H9 (cell line): ENCODE data around the gene GPC1. TPM values are rescaled to one million over a fixed set of nuclear protein-coding genes. Genes with fewer than 3 reads are reported as not detected.

Experiments
- DNase-seq: peaks from one replicate; pipeline ENCODE4 v3.0.0-alpha.2; 2017
- H2AFZ ChIP-seq: one replicate; pipeline ENCODE4 v1.6.1; 2013; ENCODE audit warnings: mild to moderate bottlenecking, low read length, control low read depth, moderate library complexity
- H2AK5ac ChIP-seq: 2 replicates; pipeline ENCODE4 v1.6.1; 2013; ENCODE audit warnings: low read length, control low read depth, mixed read lengths; ENCODE audit not compliant: insufficient read length
- H2BK120ac ChIP-seq: one replicate; pipeline ENCODE4 v1.6.1; 2013; ENCODE audit warnings: low read depth, mild to moderate bottlenecking, low read length, control low read depth, inconsistent platforms; ENCODE audit not compliant: poor library complexity, severe bottlenecking
- H2BK12ac ChIP-seq: 2 replicates; pipeline ENCODE4 v1.6.1; 2013; ENCODE audit warnings: low read length, control low read depth, mixed read lengths, low read depth; ENCODE audit not compliant: insufficient read length
- H2BK15ac ChIP-seq: 2 replicates; pipeline ENCODE4 v1.6.1; 2013; ENCODE audit warnings: low read depth, low read length, control low read depth
- H2BK20ac ChIP-seq: one replicate; pipeline ENCODE4 v1.6.1; 2013; ENCODE audit warnings: low read depth, mild to moderate bottlenecking, low read length, control low read depth, inconsistent platforms; ENCODE audit not compliant: poor library complexity, severe bottlenecking
- H2BK5ac ChIP-seq: 2 replicates; pipeline ENCODE4 v1.6.1; 2013; ENCODE audit warnings: low read length, control low read depth, mixed read lengths; ENCODE audit not compliant: insufficient read length
- H3K14ac ChIP-seq: 2 replicates; pipeline ENCODE4 v1.6.1; 2013; ENCODE audit warnings: low read length, control low read depth; ENCODE audit not compliant: insufficient read depth
- H3K18ac ChIP-seq: 2 replicates; pipeline ENCODE4 v1.6.1; 2013; ENCODE audit warnings: low read depth, mild to moderate bottlenecking, mixed read lengths, low read length, control low read depth; ENCODE audit not compliant: insufficient read length
- H3K23ac ChIP-seq: 2 replicates; pipeline ENCODE4 v1.6.1; 2013; ENCODE audit warnings: low read length, control low read depth, mixed read lengths, low read depth; ENCODE audit not compliant: insufficient read length
- H3K23me2 ChIP-seq: 2 replicates; pipeline ENCODE4 v1.6.1; 2013; ENCODE audit warnings: low read depth, mild to moderate bottlenecking, mixed read lengths, low read length, control low read depth; ENCODE audit not compliant: insufficient read length, poor library complexity, severe bottlenecking
- H3K27ac ChIP-seq: 2 replicates; pipeline ENCODE4 v1.5.1; 2013; ENCODE audit warnings: low read length, control low read depth, mixed read lengths, low read depth; ENCODE audit not compliant: insufficient read length
- H3K27me3 ChIP-seq: 2 replicates; pipeline ENCODE4 v1.6.1; 2013; ENCODE audit warnings: low read length, control low read depth, inconsistent platforms; ENCODE audit not compliant: insufficient read depth
- H3K4ac ChIP-seq: 2 replicates; pipeline ENCODE4 v1.6.1; 2013; ENCODE audit warnings: low read depth, mild to moderate bottlenecking, control low read depth, inconsistent platforms, low read length, moderate library complexity
- H3K4me1 ChIP-seq: 2 replicates; pipeline ENCODE4 v1.6.1; 2013; ENCODE audit warnings: low read length, control low read depth, inconsistent platforms; ENCODE audit not compliant: insufficient read depth
- H3K4me2 ChIP-seq: 2 replicates; pipeline ENCODE4 v1.6.1; 2013; ENCODE audit warnings: low read length, control low read depth, mixed read lengths; ENCODE audit not compliant: insufficient read length, insufficient read depth
- H3K56ac ChIP-seq: 2 replicates; pipeline ENCODE4 v1.6.1; 2013; ENCODE audit warnings: low read depth, mild to moderate bottlenecking, mixed read lengths, low read length, control low read depth; ENCODE audit not compliant: insufficient read length
- H3K79me1 ChIP-seq: 2 replicates; pipeline ENCODE4 v1.6.1; 2013; ENCODE audit warnings: low read depth, mild to moderate bottlenecking, moderate library complexity, low read length, control low read depth, inconsistent platforms; ENCODE audit not compliant: insufficient read depth, poor library complexity, severe bottlenecking
- H3K79me2 ChIP-seq: 2 replicates; pipeline ENCODE4 v1.6.1; 2013; ENCODE audit warnings: low read length, control low read depth, inconsistent platforms; ENCODE audit not compliant: insufficient read depth
- H3K9ac ChIP-seq: 2 replicates; pipeline ENCODE4 v1.6.1; 2013; ENCODE audit warnings: low read length, control low read depth, mixed read lengths; ENCODE audit not compliant: insufficient read length; ENCODE audit errors: extremely low read depth
- H3K9me3 ChIP-seq: one replicate; pipeline ENCODE4 v1.6.1; 2013; ENCODE audit warnings: low read depth, low read length, inconsistent platforms; ENCODE audit not compliant: control insufficient read depth
- H3T11ph ChIP-seq: one replicate; pipeline ENCODE4 v1.6.1; 2013; ENCODE audit warnings: mild to moderate bottlenecking, low read length, control low read depth, inconsistent platforms
- H4K20me1 ChIP-seq: one replicate; pipeline ENCODE4 v1.6.1; 2013; ENCODE audit not compliant: control insufficient read depth, insufficient read length, insufficient read depth
- H4K5ac ChIP-seq: 2 replicates; pipeline ENCODE4 v1.6.1; 2013; ENCODE audit warnings: low read depth, mild to moderate bottlenecking, mixed read lengths, low read length, control low read depth; ENCODE audit not compliant: insufficient read length
- H4K8ac ChIP-seq: replicated peaks from 2 replicates; pipeline ENCODE4 v1.6.1; 2013; ENCODE audit warnings: low read length, control low read depth, mixed read lengths, low read depth; ENCODE audit not compliant: insufficient read length
- H4K91ac ChIP-seq: 2 replicates; pipeline ENCODE4 v1.6.1; 2013; ENCODE audit warnings: low read depth, mild to moderate bottlenecking, moderate library complexity, mixed read lengths, low read length, control low read depth; ENCODE audit not compliant: insufficient read length
- H3K27ac Mint-ChIP-seq, 3 experiments: 2 replicates in 2 of 3; 3 replicates in 1 of 3; pipeline ENCODE4 v1.8.0; 2020 to 2021; ENCODE audit warnings: mixed read lengths in 3 of 3, mild to moderate bottlenecking in 1 of 3, moderate library complexity in 1 of 3
- H3K27me3 Mint-ChIP-seq: 2 replicates; pipeline ENCODE4 v1.8.0; 2021; ENCODE audit warnings: low read depth, mild to moderate bottlenecking, moderate library complexity, mixed read lengths
- H3K36me3 Mint-ChIP-seq, 3 experiments: 2 replicates in 2 of 3; 3 replicates in 1 of 3; pipeline ENCODE4 v1.8.0; 2020 to 2021; ENCODE audit warnings: low read depth in 3 of 3, mixed read lengths in 3 of 3; ENCODE audit not compliant: insufficient read depth in 1 of 3
- H3K4me1 Mint-ChIP-seq, 2 experiments: 2 replicates each; pipeline ENCODE4 v1.8.0; 2020; ENCODE audit warnings: mixed read lengths in 2 of 2
- H3K4me3 Mint-ChIP-seq, 2 experiments: 2 replicates in 1 of 2; 3 replicates in 1 of 2; pipeline ENCODE4 v1.8.0; 2020 to 2021; ENCODE audit warnings: mild to moderate bottlenecking in 2 of 2, mixed read lengths in 2 of 2, moderate library complexity in 1 of 2
- H3K9me3 Mint-ChIP-seq, 2 experiments: 2 replicates in 1 of 2; 3 replicates in 1 of 2; pipeline ENCODE4 v1.8.0; 2020; ENCODE audit warnings: mild to moderate bottlenecking in 2 of 2, mixed read lengths in 2 of 2, moderate library complexity in 1 of 2
- WGBS: extraction: QIAGEN DNeasy Blood & Tissue Kit; methylation state at CpG from one replicate; pipeline ENCODE4 v1.1.7; 2013; ENCODE audit warnings: missing lambda C conversion rate, low lambda C conversion rate, mixed read lengths; ENCODE audit not compliant: insufficient read length; ENCODE audit errors: extremely low coverage; 5-methylcytosine and 5-hydroxymethylcytosine counted together
- total RNA-seq: library from RNA; stranded (reverse); gene quantifications from 2 replicates; pipeline ENCODE4 v1.2.1, GENCODE V29; 2021
- TF ChIP-seq, protein P1 (sequence below): fragments of 200-600 bp; sonication (generic); conservative IDR thresholded peaks from 3 replicates; pipeline ENCODE4 v1.8.0; 2021; ENCODE audit warnings: antibody characterized with exemption, mild to moderate bottlenecking

The GPC1 gene
- total RNA-seq, 1 experiment from 2014 or later: 39.4 TPM

DNA sequence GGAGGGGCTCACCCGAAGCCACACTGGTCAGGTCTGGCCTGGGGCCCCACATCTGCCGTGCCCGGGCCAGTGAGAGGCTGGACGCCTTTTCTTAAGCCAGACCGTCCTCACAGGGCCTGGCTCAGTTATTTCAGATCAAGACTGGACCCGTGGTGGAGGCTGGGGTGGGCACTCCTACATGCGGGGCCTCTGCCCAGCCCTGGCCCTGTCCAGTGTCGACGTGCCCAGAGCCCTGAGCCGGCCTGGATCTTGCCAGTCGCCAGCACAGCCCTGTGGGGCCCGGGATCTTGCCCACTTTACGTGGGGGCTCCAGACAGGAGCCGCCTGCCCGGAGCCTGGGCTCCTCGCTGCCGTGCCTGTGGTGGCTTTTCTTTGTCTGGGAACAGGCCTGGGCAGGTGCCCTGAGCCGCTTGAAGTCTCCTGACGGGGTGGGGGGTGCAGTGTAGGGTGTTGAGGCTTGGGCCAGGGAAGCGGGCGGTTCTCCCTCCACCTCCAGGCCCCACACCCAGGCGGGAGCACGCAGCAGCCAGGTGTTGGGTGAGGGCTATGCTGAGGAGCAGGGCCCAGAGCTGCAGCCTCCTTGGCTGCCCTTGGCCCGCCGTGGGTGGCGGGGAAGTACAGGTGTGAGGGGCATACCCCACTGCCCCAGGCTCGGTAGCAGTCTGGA is 6.0 kb downstream of the GPC1 start:
- no peak overlapping the region for H3K4ac ChIP-seq
- TF ChIP-seq, protein P1, sequence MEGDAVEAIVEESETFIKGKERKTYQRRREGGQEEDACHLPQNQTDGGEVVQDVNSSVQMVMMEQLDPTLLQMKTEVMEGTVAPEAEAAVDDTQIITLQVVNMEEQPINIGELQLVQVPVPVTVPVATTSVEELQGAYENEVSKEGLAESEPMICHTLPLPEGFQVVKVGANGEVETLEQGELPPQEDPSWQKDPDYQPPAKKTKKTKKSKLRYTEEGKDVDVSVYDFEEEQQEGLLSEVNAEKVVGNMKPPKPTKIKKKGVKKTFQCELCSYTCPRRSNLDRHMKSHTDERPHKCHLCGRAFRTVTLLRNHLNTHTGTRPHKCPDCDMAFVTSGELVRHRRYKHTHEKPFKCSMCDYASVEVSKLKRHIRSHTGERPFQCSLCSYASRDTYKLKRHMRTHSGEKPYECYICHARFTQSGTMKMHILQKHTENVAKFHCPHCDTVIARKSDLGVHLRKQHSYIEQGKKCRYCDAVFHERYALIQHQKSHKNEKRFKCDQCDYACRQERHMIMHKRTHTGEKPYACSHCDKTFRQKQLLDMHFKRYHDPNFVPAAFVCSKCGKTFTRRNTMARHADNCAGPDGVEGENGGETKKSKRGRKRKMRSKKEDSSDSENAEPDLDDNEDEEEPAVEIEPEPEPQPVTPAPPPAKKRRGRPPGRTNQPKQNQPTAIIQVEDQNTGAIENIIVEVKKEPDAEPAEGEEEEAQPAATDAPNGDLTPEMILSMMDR: no peak
- Mint-ChIP-seq H3K4me3 (no peak overlapping the region), H3K9me3 (no peaks in the 10 kb centered on the region), H3K4me1 (peaks cover 4 to 11% of the 10 kb centered on the region in 2 experiments), H3K36me3 (peaks cover 0 to 5% (median 3%) of the 10 kb centered on the region in 3 experiments; a peak in 2 of 7 replicates), H3K27me3 (peaks cover 23% of the 10 kb centered on the region), H3K27ac (no peak overlapping the region; a peak in 1 of 7 replicates)
- no peak overlapping the region for H2AK5ac ChIP-seq
- no peak overlapping the region for H2BK120ac ChIP-seq
- no peak overlapping the region for H3K14ac ChIP-seq
- no peak overlapping the region for H2BK15ac ChIP-seq
- H4K8ac ChIP-seq: no peak overlapping the region
- no peaks in the 10 kb centered on the region for H3K9me3 ChIP-seq
- H4K20me1 ChIP-seq: no peaks in the 10 kb centered on the region
- H4K91ac ChIP-seq: no peak overlapping the region
- WGBS: no CpG with 5 or more reads among the region's 27 CpGs
- no peak overlapping the region for H3K18ac ChIP-seq
- peaks cover 13% of the 10 kb centered on the region; the same call in 1 of the 2 replicates for H3K27me3 ChIP-seq
- H2BK12ac ChIP-seq: no peak overlapping the region
- H3K4me1 ChIP-seq: no peaks in the 10 kb centered on the region; the same call in 1 of the 2 replicates
- H3K23me2 ChIP-seq: peaks cover 3% of the 10 kb centered on the region
- H2AFZ ChIP-seq: no peak overlapping the region
- no peak overlapping the region for H3K23ac ChIP-seq
- H3K56ac ChIP-seq: no peak overlapping the region
- no peak overlapping the region for H3K27ac ChIP-seq
- no peak overlapping the region for H3T11ph ChIP-seq
- H3K79me1 ChIP-seq: no peaks in the 10 kb centered on the region
- H3K4me2 ChIP-seq: no peak overlapping the region
- no peak overlapping the region for H2BK5ac ChIP-seq
- no peak overlapping the region for H4K5ac ChIP-seq
- no peak for DNase-seq
- H3K79me2 ChIP-seq: no peaks in the 10 kb centered on the region; the same call in 1 of the 2 replicates
- H2BK20ac ChIP-seq: no peak overlapping the region
- no peak overlapping the region for H3K9ac ChIP-seq
